HL-60/S4 (cell line): ENCODE results near the gene APLNR.

Experiments used
- in situ Hi-C: fragments of 300-500 bp; cut with MboI; formaldehyde crosslinking; loops from 2 replicates; pipeline ENCODE4 v1.14.3; 2022; ENCODE audit warnings: low sequenced_read_pairs

Gene APLNR

DNA sequence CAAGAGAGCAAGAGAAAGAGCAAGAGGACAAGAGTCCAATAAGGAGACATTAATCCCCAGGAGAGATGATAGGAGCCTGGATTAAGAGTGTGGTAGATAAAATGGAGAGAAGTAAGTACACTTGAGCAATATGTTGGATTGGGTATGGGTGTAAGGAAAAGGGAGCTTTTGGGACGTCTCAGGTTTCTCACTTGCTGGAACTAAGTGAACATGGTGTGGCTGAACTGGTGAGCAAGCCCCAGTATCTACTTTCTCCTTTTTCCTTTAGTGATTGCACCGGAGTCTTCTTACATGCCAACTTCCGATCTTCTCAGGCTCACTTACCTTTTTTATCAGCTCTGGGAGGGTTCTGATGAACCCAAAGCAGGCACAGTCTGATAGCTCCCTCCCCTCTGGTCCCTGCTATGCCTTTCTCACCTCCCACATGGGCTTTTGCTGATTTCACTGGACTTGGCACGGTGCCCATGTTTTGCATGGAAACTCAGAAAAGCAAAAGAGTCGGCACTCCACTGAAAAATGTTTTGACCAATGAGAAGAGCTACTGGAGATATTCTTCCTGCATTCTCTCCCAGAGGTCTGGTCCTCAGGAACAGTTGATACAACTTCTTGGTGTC lies 14.5 kb upstream of the APLNR start:
- in situ Hi-C loops, result no loop called here

DNA sequence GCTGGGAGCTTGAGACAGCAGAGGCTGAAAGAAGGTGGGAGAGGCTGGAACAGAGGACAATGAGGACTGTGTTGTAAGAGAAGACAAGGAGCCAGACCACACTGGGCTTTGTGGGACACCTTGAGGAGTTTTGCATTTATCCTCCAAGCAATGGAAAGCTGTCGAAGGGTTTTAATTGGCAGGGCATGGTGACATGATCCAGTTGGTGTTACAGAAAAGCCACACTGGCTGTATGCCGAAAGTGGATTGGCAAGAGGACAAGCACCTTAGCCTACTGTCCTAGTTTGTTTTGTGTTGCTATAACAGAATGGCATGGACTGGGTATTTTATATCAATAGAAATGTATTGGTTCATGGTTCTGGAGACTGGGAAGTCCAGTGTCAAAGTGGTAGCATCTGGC lies 14.0 kb upstream of the APLNR start:
- in situ Hi-C loops, result no loop called here

DNA sequence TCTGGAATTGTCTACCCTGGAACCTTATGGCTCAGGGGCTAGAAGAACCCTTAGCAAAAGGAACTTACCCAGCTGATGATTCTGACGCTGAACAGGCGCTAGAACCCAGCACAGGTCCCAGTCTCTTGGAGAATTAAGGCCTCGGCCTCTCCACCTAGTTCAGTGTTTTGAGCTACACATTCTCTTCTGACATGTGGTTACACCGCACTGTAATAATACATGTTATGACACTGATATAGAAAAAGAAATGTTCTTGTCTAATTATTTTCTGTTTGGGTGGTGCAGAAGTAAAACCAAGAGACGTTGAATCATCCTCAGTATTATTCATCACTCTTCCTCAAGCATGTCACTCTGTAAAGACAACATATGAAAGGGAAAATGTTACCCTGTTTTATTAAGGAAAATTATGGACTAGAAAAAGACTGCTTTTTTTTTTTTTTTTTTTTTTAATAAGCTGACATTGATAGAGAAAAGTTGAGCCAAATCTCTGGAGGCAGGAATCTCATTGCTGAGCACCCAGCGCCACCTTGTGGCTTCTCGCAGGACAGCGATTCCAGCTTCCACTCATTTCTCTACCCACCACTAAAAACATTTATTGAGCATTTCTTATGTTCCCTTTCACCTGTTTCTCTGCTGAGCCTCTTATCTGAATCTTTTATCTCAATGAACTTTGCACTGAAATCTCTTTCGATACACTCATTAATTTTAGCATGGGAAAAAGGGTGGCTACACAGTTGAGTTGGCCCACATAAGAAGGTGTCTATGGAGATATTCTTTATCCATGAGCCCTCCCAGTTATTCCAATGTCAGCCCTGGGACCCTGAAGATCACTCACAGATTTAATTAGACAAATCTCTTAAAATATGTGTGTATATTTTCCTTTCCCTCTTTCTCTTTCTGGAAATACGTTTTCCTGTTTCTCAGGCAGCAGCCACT lies 12.6 kb upstream of the APLNR start:
- in situ Hi-C loops, result loop anchor here (10.0 to 25.0 kb wide), 2 partner anchors 125 to 412 kb away; no protein-coding TSS in a partner anchor

DNA sequence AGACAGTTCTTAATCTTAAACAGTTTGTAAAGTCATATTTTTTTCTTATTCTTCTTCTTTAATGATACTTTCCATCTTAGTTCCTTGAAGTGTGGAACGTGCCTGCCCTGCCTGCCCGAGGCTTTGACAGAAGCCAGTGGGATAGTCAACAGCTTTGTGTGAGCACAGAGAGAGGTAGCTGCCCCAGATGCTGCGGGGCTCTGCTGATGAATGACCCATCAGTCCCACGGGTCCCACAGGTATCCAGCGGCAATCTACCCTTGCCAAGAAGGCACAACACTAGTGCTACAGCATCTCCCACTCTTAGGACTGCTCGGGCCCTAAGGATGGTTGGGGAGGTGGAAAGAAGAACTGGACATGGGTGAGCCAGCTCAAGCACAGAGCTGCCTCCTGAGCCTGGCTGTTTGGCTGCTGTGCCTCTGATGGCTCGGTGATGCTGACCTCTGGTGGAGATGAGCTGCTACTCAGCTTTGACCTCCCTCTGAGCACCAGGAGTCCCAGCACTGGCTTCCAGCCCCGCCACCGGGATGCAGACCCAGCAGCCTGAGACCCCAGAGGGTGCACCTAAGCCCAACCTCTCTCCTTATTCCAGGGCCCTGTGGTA lies 11.8 kb upstream of the APLNR start:
- in situ Hi-C loops, result loop anchor here (10.0 to 25.0 kb wide), 2 partner anchors 124 to 412 kb away; no protein-coding TSS in a partner anchor

DNA sequence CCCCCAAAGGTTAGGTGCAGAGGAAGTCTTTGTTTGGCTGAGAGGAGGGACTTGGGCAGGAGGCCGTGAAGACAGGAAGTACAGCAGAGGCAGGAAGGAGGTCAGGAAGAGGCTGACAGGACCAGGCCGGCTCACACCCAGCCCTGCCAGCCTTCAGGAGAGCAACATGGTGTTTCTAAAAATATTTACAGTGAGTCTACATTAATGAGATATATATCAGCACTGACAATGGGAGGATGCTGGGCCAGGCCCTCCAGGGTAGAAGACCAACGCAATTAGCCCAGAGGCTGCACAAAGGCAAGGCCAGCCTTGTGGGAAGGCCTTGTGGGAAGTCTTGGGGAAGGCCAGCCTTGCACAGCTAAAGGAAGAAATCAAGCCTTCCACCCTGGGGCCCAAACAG lies 7.9 kb upstream of the APLNR start:
- in situ Hi-C loops, result loop anchor here (10.0 to 25.0 kb wide), 2 partner anchors 120 to 408 kb away; no protein-coding TSS in a partner anchor

DNA sequence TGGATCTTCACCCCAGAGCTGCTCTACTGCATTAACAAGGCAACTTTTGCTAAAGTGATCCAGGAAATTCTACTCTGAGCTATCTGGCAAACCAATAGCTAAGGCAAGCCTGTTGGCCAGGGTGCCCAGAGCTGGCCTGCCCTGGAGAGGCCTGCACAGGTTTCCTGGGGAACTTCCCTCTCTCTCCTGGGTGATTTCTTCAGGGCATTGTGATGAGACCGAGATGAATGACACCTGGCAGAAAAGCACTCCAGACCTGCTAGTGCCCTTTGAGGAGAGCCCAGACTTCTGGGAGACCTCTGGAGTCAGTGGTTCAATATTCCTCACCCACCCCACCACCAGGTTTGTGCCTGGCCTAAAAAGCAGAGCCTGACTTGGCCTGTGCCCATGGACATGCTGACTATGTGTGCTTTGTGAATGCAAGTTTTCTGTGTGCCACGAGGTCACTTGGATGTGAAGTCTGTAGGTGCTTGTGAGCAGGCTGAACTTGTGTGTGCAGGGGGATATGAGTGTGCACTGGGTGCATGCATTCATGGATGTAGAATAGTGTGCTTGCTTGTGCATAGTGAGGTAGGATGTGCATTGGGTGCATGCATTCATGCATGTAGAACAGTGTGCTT lies 4.4 kb upstream of the APLNR start:
- in situ Hi-C loops, result loop anchor here (10.0 to 25.0 kb wide), 2 partner anchors 117 to 404 kb away; no protein-coding TSS in a partner anchor

DNA sequence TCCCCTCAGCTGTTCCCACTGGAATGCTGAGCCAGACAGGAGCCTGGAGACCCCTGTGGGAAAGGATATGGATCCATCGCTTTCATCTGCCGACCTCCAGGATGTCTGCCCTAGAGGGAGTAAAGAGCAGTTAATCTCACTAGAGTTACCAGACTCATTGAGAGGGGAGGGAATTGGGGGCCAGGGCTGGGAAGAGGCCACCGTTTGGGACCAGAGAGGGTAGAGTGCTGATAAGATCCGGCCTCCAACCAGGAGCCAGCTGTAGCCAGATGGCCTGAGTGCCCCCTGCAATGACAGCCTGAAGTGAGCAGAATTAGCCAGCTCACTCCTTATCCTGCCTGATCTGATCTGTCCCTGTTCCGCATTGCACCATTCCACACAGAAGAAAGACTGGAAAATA lies 3.7 kb upstream of the APLNR start:
- in situ Hi-C loops, result loop anchor here (10.0 to 25.0 kb wide), 2 partner anchors 116 to 403 kb away; no protein-coding TSS in a partner anchor

DNA sequence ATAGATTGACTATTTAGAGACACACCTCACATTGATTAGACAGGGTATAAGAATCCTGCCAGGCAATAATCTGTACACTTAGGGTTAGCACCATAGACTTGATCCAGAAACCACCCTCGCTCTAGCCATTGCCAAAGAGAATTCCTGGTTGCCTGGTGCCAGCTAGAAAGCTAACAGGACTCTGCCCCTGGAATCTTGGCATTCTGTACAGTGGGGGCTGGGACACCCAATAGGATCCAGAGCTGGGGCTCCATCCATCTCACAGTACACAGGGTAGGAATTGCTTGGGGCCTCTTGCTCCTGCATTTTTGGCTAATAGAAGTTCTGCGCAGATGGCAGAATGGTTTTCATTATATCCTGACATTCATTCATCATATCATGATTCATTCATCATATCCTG lies 3.0 kb upstream of the APLNR start:
- in situ Hi-C loops, result loop anchor here (10.0 to 25.0 kb wide), 2 partner anchors 115 to 403 kb away; no protein-coding TSS in a partner anchor

DNA sequence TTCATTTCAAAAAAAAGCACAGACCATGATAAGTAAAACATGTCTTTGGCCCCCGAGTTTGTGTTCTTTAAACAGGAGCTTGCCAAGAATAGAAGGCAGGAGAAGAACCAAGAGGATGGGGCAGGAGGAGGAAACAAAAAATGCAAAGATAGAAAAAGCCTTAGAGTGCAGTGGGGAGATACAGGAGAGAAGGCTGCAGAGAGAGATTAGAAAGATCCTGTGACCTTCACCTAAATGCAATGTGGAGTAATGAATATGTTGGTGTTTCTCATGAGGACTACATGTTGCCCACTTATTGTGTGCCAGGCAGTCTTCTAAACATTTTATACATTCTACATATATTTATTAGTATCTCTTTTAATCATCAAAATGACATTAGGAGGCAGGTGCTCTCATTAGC lies 2.3 kb upstream of the APLNR start:
- in situ Hi-C loops, result loop anchor here (25.0 kb wide), 1 partner anchor 402 kb away; no protein-coding TSS in a partner anchor

DNA sequence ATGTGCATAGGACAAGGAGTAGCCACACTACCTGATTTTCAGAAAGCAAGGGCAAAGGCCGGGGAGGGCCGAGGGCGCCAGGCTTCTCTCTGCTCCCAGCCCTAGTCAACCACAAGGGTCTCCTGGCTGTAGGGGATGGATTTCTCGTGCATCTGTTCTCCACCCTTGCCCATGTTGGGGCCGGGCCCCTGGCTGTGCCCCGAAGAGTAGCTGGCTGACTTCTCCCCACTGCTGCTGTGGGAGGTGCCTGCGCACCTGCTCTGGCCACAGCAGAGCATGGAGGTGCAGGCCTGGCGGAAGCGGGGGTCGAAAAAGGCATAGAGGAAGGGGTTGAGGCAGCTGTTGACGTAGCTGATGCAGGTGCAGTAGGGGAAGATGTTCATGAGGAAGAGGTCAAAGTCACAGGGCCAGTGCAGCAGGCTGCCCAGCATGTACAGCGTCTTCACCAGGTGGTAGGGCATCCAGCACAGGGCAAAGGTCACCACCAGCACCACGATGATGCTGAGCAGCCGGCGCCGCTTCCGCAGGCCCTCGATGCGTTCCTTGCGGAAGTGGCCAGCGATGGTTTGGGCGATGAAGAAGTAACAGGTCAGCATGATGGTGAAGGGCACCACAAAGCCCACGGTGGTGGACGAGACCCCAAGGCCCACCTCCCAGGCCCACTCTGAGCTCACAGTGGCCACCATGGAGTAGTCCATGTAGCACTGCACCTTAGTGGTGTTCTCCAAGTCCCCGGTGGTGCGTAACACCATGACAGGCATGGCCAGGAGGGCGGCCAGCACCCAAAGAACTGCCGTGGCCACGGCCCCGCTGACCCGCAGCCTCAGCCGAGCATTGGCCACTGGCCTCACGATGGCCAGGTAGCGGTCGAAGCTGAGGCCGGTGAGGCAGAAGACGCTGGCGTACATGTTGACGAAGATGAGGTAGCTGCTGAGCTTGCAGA lies 1.0 kb downstream of the APLNR start:
- in situ Hi-C loops, result loop anchor here (25.0 kb wide), 1 partner anchor 399 kb away; no protein-coding TSS in a partner anchor

DNA sequence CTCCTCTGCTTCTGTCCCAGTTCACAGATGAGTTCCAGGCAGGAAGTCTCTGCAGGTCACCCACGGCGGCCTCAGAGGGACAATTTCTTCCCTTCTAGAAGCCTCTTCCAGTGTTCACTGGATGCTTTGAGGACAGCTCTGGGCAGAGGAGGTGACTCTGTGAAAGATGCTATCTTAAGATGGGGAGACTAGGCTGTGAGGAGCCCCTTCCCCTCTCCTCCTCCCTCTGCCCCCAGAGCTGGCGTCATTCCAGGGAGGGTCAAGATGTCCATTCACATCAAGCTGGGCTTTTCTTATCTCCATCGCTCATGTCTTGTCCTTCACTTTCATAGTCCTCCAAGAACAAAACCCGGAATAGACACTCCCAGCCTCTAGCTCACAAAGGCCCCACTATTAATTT lies 3.3 kb downstream of the APLNR start:
- in situ Hi-C loops, result loop anchor here (25.0 kb wide), 1 partner anchor 396 kb away; no protein-coding TSS in a partner anchor

DNA sequence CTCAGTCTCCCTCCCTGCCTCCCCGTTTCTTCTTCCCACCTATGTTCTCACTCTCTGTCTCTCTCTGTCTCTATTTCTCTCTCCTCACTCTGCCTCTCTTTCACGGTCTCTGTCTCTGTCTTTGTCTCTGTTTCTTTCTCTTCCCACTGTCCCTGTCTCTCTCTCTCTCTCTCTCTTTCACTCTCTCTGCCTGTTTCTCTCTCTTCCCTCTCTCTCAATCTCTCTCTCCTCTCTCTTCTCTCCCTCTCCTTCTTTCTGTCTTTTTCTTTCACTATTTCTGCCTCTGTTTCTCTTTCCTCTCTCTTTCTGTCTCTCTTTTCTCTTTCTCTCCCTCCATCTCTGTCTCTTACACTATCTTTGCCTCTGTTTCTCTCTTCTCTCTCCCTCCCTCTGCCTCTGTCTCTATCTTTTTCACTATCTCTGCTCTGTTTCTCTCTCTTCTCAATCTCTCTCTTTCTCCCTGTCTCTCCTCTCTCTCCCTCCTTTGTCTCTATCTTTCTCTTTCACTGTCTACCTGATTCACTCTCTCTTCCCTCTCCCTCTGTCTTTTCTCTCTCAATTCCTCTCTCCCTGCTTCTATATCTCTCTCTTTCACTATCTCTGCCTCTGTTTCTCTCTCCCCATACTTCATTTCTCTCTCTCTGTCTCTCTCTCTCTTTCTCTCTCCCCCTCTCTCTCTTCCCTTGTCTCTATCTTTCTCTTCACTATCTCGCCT lies 5.4 kb downstream of the APLNR start:
- in situ Hi-C loops, result loop anchor here (25.0 kb wide), 1 partner anchor 394 kb away; no protein-coding TSS in a partner anchor

DNA sequence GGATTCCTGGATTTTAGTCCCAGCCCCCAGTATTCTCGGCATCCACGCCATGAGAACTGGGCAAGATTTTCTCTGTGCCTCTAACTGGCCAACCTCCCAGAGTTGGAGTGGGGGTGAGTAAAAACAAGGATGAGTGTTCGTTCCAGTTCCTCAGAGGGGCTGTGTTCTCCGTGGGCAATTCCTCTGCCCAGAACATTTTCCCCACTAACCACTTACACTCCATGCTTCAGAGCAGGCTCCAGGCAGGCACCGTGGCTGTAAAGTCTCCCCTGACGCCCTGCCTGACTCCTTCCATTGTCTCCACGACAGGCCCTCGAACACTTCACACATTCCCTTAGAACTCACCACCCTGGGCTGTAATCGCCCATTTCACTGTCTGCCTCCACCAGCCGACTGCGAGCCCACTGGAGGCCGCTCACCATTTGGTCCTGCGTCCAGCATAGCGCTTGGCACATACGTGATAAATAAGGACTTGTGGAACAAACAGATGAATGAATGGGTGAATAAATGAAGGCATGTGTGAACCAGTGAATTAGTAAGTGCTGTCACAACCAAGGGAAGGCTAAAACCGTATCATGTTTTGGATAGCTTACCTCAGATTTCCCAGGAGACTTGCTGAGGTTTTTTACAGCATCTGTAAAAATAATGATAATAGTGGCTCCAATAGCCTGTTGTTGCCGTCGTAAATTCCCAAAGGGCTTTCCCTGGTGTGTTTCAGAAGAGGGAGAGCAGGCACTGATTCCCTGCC lies 6.1 kb downstream of the APLNR start:
- in situ Hi-C loops, result loop anchor here (25.0 kb wide), 1 partner anchor 394 kb away; no protein-coding TSS in a partner anchor

DNA sequence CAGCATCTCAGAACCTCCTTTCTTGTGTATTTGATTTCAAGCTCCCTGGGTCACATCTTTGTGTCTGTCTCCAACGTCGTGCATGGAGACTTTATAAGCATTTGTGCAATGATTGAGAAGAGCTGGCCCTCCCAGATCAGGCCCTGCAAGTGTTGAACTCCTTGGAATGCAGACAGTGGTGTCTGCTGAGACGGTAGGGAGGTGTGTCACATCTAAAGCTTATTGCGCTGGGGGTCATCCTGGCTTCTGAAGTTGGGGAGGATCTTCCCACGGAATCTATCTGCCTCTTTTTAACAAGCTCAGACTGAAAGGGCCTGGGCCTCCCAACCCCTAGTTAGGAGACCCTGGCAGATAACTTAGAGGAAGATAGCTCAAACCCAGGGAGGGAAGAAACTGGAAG lies 6.7 kb downstream of the APLNR start:
- in situ Hi-C loops, result loop anchor here (25.0 kb wide), 1 partner anchor 393 kb away; no protein-coding TSS in a partner anchor

DNA sequence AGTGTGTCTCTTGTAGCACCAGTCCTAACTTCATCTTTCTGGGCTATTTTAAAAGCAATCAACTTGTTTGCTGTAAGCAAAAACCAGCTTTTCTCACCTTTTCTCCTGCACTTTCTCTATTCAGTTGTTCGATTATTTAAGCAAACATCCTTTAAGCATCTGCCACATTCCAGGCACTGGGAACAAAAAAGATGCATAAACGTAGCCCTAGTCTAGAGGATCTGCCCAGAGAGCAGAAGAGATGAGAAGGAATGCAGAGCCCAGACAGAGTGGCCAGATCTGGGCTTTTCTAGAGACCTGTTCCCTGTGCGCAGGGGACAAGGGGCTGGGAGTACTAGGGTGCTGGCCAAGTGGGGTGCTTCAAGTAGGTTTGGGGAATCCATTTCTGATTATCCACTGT lies 8.4 kb downstream of the APLNR start:
- in situ Hi-C loops, result loop anchor here (25.0 kb wide), 1 partner anchor 391 kb away; no protein-coding TSS in a partner anchor

DNA sequence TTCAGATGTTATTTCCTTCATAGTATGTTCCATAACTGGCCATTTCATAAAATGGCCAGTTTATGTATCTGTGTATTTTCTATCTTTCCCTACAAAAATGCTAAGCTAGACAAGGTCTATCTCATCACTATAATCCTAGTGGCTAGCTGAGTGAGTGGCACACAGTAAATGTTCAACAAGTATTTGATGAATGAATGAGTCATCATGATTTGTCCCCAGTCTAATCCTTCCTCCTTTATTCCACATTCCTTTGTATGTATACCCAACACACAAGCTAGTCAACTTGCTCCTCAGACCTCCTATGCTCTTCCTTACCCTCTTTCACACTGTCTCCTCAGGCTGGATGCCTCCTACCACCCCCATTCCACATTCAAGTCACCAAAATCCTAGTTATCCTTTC lies 12.5 kb downstream of the APLNR start:
- in situ Hi-C loops, result loop anchor here (25.0 kb wide), 1 partner anchor 88 kb away; the partner anchor contains the start of gene TNKS1BP1

DNA sequence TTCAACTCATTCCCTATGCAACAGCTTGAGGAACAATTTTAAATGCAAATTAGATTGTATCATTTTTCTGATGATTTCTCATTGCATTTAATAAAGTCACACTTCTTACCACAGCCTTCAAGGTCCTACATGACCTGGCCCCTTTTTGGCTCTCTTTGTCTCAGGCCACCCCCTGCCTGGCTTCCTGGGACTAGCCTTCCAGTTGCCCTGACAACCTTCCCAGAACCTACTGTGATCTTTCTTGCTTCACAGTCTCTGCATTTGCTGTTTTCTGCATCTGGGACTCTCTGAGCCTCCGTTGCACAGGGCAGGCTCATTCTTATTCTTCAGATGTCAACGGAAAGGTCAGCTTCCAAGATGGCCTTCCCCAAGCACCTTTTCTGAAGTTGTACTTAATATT lies 12.9 kb downstream of the APLNR start:
- in situ Hi-C loops, result loop anchor here (25.0 kb wide), 1 partner anchor 88 kb away; the partner anchor contains the start of gene TNKS1BP1

DNA sequence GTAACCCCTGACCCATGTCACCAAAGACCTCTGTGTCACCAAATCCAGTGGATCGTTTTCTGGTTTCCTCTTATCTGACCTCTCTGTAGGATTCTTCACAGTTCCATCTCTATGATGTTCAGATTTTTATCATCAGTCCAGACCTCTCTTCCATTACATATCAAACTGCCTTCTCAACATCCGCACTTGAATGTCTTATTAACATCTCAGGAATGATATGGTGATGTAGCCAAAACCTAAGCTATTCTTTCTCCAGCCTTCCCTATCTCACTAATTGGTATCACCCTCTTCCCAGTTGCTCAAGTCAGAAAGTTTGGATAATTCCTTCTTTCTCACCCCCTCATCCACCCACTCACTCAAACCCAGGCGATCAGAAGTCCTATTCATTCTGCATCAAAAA lies 13.4 kb downstream of the APLNR start:
- in situ Hi-C loops, result loop anchor here (25.0 kb wide), 1 partner anchor 89 kb away; the partner anchor contains the start of gene TNKS1BP1
